ENCODE data around the gene CACNG4. TPM values are rescaled to one million over a fixed set of nuclear protein-coding genes. Genes with fewer than 3 reads are reported as not detected.
"Not testable (repeated sequence)": the region's sequence is repeated elsewhere in the genome, so short reads cannot be mapped to it uniquely, and the experiment has no call there.

Gene CACNG4
- total RNA-seq, 2 donors from 2014 or later = not detected

DNA sequence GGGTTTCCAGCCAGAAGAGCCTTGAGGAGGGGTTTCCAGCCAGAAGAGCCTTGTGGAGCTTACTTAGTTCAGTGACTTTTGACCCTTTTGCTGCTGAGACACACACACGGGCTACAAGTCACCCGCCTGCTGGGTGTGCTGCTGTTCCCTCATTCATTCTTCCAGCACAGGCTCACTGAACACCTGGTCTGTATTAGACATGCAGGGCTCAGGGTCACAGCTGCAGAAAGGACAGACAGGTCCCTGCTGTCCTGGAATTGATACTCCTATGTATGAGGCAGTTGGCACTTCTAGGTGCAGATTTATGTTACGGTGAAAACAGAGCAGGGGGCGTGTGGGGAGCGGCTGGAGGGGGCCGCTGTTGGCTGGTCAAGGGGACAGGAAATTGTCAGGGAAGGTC lies 6.8 kb downstream of the CACNG4 start:
- no peaks in the 10 kb centered on the region for H3K9me3 ChIP-seq (ENCODE audit: control insufficient read depth, low read length, poor library complexity, severe bottlenecking)
- Mint-ChIP-seq H3K27me3 (peaks cover 75% of the 10 kb centered on the region), H3K4me3 (no peak overlapping the region), H3K27ac (no peak overlapping the region), H3K4me1 (peaks cover 8% of the 10 kb centered on the region), H3K36me3 (ENCODE audit: low read depth) (peaks cover 8% of the 10 kb centered on the region)
- no peak for DNase-seq
- ATAC-seq = no peak

DNA sequence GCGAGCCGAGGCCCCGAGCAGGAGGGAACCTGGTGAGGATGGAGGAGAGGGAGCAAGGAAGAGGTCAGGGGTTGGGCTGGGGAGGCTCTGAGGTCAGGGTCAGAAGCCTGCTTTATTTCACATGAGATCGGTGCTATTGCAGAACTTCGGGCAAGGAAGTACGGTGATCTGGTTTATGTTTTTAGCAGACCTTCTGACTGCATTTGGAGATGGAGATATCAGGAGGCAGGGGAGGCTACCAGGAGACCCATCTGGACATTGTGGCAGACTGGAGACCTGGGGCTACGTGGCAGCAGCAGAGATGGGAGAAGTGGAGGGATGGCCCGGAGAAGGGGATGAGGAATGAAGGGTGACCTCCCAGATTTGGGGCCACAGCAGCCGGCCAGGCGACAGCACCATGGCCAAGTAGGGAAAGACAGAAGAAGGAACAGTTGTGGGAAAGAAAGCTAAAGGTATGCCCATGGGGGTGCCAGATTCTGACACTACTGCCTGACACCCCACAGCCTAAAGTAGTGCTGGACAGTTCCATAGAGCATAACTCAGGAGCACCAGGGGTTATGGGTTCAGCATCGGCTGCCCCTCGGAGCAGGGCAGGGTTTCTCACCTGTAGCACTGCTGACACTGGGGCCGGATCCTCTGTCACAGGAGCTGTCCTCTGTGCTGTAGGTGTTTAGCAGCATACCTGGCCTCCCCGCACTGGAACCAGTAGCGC lies 7.4 kb downstream of the CACNG4 start:
- Mint-ChIP-seq H3K36me3 (ENCODE audit: low read depth) (peaks cover 8% of the 10 kb centered on the region), H3K4me3 (no peak overlapping the region), H3K27me3 (peaks cover 75% of the 10 kb centered on the region), H3K4me1 (peaks cover 2% of the 10 kb centered on the region), H3K27ac (no peak overlapping the region)
- ATAC-seq (no peak), DNase-seq (no peak)
- no peaks in the 10 kb centered on the region for H3K9me3 ChIP-seq (ENCODE audit: control insufficient read depth, low read length, poor library complexity, severe bottlenecking)

DNA sequence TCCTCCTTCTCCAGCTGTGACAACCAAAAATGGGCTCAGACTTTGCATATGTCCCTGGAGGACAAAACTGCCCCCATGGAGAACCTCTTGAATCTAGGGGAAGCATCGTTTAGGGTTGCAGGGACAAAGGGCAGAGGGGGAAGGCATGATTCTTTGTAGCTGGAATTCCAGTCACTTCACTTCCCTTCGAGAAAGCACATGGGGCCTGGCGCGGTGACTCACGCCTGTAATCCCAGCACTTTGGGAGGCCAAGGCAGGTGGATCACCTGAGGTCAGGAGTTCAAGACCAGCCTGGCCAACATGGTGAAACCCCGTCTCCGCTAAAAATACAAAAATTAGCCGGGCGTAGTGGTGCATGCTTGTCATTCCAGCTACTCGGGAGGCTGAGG lies 7.9 kb downstream of the CACNG4 start:
- not testable (repeated sequence) for H3K4me3 Mint-ChIP-seq; H3K9me3 ChIP-seq (ENCODE audit: control insufficient read depth, low read length, poor library complexity, severe bottlenecking); H3K4me1 Mint-ChIP-seq; H3K36me3 Mint-ChIP-seq (ENCODE audit: low read depth); H3K27ac Mint-ChIP-seq; ATAC-seq; DNase-seq
- H3K27me3 Mint-ChIP-seq = peaks cover 75% of the 10 kb centered on the region

DNA sequence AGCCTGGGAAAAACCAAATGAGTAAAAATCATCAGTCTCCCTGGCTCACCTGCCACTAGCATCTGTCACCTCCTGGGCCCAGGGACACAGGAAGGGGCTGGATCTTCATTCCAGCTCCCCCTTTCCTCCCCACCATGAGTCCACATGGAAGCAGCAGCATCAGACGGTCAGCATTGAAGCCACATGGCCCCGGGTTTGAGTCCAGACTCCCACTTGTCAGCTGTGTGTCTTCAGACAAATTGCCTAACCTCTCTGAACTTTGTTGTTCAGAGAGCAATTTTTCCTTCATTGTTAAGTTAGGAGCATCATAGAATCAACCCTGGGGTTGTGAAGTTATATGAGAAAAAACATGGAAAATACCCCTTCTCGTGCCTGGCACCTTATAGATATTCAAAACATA lies 10.7 kb downstream of the CACNG4 start:
- Mint-ChIP-seq H3K27me3 (peaks cover 76% of the 10 kb centered on the region), H3K4me1 (peaks cover 2% of the 10 kb centered on the region), H3K27ac (no peak overlapping the region), H3K36me3 (ENCODE audit: low read depth) (peaks cover 4% of the 10 kb centered on the region), H3K4me3 (no peak overlapping the region)
- ATAC-seq (no peak), DNase-seq (no peak)
- no peaks in the 10 kb centered on the region for H3K9me3 ChIP-seq (ENCODE audit: control insufficient read depth, low read length, poor library complexity, severe bottlenecking)

DNA sequence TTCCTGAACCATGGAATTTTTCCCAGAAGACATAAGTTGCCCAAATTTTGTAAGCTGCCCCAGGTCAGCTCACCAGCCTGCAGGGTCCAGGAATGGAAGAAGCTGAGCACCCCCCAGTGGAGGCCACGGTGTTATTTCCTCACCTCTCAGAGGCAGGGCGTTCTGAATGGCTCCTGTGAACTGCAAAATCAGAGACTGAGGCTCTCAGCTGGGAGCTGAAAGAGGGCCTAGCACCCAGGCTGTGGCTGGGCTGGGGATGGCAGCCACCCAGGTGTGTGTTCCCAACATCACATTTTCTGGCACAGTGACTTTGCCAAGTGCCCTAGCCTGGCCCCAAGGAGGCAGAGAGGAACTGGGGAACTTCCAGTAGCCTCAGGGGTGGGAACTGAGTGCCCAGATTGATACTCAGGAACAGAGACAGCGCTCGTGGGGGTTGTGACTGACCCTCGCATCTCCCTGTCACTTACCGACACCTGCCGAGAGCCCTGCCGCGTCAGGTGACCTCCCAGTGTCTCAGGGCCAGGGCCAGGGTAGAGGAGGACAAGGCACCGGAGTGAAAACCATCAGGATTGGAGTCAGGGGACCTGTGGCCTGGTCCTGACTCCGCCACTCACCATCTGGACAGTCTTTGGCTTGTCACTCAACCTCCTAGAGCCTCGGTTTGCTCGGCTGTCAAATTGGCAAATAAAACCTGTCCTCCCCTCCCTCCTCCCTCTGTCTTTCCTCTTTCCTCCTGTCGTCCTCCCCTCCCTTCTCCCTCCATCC lies 11.3 kb downstream of the CACNG4 start:
- ATAC-seq = no peak
- Mint-ChIP-seq H3K4me3 (no peak overlapping the region), H3K27me3 (peaks cover 72% of the 10 kb centered on the region), H3K4me1 (peaks cover 2% of the 10 kb centered on the region), H3K27ac (no peak overlapping the region), H3K36me3 (ENCODE audit: low read depth) (peaks cover 4% of the 10 kb centered on the region)
- no peaks in the 10 kb centered on the region for H3K9me3 ChIP-seq (ENCODE audit: control insufficient read depth, low read length, poor library complexity, severe bottlenecking)
- DNase-seq = no peak

DNA sequence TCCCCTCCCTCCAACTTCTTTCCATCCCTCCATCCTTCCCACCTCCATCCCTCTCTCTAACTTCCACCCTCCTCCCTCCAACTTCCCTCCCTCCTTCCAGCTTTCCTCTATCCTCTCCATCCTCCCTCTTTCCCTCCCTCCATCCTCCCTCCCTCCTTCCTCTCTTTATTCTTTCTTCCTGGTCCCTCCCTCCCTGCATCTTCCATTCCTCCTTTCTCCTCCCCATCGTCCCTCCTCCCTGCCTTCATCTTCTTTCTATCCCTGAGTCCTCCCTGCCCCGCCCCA lies 11.8 kb downstream of the CACNG4 start:
- H3K27ac Mint-ChIP-seq = no peak overlapping the region
- H3K27me3 Mint-ChIP-seq = peaks cover 71% of the 10 kb centered on the region
- DNase-seq (no peak), ATAC-seq (no peak)
- H3K9me3 ChIP-seq (ENCODE audit: control insufficient read depth, low read length, poor library complexity, severe bottlenecking) = no peaks in the 10 kb centered on the region
- H3K4me1 Mint-ChIP-seq = peaks cover 2% of the 10 kb centered on the region
- no peak overlapping the region for H3K4me3 Mint-ChIP-seq
- peaks cover 3% of the 10 kb centered on the region for H3K36me3 Mint-ChIP-seq (ENCODE audit: low read depth)

DNA sequence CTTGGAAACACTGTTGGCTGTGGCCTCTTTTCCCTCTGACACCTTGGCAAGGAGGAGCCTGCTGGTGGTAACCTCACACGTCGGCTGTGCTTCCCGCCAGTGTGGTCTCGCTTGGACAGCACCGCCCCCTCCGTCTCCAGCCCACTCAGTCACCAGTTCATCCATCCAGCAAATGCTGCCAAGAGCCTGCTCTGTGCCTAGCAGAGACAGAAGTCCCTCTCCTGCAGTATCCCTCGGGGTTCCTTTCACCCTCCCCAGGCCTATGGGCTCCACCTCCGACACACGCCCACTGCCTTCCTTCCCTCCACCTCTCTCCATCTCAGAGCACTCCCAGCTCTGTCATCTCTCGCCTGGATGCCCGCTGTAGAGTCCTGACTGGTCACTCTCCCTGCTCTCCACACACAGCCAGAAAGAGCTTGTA lies 12.3 kb downstream of the CACNG4 start:
- no peak for ATAC-seq
- Mint-ChIP-seq H3K27me3 (peaks cover 69% of the 10 kb centered on the region), H3K36me3 (ENCODE audit: low read depth) (no peaks in the 10 kb centered on the region), H3K4me3 (no peak overlapping the region), H3K27ac (no peak overlapping the region), H3K4me1 (no peaks in the 10 kb centered on the region)
- DNase-seq = no peak
- no peaks in the 10 kb centered on the region for H3K9me3 ChIP-seq (ENCODE audit: control insufficient read depth, low read length, poor library complexity, severe bottlenecking)

DNA sequence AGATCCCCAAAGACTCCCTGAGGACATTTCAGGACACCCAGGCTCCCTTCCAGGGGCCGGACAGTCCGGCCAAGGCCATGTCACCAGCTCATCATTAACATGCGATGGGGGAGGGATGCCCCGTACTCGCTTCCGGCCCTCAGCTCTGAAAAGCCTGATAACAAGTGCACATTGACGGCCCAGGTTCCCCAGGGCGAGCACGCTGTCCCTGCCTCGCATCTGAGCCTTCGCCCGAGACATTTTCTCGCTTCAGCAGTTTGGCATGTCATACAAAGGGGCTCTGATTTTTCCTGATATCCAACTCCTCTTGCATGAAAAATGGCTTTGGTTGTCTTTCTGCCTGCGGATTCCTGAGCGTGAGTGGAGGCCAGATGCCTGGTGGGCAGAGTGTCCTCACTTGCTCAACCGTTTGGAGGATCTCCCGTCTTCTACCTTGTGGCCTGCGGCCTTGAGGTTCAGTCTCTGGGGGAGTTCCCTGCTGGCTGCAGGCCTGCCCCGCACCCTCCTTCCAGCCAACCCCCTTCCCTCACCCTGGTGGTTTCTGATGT lies 14.1 kb downstream of the CACNG4 start:
- H3K4me1 Mint-ChIP-seq = no peaks in the 10 kb centered on the region
- no peaks in the 10 kb centered on the region for H3K9me3 ChIP-seq (ENCODE audit: control insufficient read depth, low read length, poor library complexity, severe bottlenecking)
- H3K27me3 Mint-ChIP-seq = peaks cover 73% of the 10 kb centered on the region
- H3K27ac Mint-ChIP-seq = no peak overlapping the region
- DNase-seq (no peak), ATAC-seq (no peak)
- H3K36me3 Mint-ChIP-seq (ENCODE audit: low read depth) = no peaks in the 10 kb centered on the region
- H3K4me3 Mint-ChIP-seq = no peak overlapping the region

DNA sequence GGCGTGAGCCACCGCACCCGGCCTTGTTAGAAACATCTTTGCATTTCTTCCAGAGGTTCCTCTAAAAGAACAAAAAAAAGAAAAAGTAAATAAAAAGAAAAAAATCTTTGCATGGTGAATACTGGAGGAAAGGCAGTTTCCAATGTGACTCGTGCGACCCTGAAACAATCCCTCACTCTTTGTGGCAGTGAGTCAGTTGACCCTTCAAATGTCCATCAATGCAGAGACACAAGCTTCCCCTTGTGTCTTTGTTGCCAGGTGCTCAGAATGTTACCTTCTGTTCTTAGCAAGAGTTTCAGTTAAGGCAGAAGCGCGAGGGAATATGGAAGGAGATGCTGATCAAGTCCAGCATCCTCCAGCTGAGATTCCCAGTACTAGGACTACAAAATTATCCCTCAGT lies 16.4 kb downstream of the CACNG4 start:
- DNase-seq (no peak), ATAC-seq (no peak)
- Mint-ChIP-seq H3K4me3 (no peak overlapping the region), H3K27ac (no peak overlapping the region), H3K36me3 (ENCODE audit: low read depth) (peaks cover 3% of the 10 kb centered on the region), H3K4me1 (peaks cover 3% of the 10 kb centered on the region), H3K27me3 (peaks cover 77% of the 10 kb centered on the region)
- no peaks in the 10 kb centered on the region for H3K9me3 ChIP-seq (ENCODE audit: control insufficient read depth, low read length, poor library complexity, severe bottlenecking)

DNA sequence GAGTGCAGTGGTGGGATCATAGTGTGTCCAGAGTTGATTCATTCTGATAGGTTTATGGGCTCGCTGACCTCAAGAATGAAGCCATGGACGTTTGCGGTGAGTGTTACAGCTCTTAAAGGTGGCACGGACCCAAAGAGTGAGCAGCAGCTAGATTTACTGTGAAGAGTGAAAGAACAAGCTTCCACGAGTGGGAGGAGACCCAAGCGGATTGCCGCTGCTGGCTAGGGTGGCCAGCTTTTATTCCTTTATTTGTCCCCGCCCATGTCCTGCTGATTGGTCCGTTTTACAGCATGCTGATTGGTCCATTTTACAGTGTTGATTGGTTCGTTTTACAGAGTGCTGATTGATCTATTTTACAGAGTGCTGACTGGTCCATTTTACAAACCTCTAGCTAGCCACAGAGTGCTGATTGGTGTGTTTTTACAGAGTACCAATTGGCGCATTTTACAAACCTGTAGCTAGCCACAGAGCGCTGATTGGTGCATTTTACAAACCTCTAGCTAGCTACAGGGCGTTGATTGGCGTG lies 17.5 kb downstream of the CACNG4 start:
- Mint-ChIP-seq H3K36me3 (ENCODE audit: low read depth) (peaks cover 3% of the 10 kb centered on the region), H3K4me3 (no peak overlapping the region), H3K27me3 (peaks cover 78% of the 10 kb centered on the region), H3K4me1 (peaks cover 3% of the 10 kb centered on the region), H3K27ac (no peak overlapping the region)
- no peaks in the 10 kb centered on the region for H3K9me3 ChIP-seq (ENCODE audit: control insufficient read depth, low read length, poor library complexity, severe bottlenecking)
- no peak for DNase-seq
- ATAC-seq = no peak

DNA sequence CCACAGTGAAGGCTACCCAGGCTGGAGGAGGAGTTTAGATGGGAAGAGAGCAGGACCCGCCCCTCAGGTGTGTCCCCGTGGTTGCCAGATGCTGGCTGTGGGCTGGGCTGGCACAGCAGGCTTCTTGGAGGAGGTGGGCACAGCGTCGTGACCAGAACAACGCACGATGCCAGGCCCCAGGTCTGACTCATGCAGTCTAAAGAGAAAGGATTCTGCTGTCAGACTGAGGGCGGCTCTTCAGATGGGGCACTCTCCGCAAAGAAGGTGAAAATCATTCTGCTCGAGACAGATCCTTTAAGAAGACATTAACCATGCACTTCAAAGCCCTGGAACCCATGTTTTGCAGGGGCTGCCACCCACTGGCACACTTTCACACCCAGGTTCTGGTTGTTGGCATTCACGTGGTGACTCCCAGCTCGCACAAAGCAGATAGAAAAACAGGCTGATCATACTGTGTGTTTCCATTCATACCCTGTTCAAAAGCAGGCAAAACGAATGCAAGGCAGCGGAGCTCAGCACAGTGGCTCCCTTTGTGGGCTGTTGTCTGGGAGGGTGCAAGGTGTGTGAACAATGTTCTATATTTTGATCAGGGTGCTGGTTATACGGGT lies 19.0 kb downstream of the CACNG4 start:
- DNase-seq = no peak
- Mint-ChIP-seq H3K27me3 (peaks cover 78% of the 10 kb centered on the region), H3K4me3 (no peak overlapping the region), H3K4me1 (peaks cover 3% of the 10 kb centered on the region), H3K27ac (no peak overlapping the region), H3K36me3 (ENCODE audit: low read depth) (peaks cover 3% of the 10 kb centered on the region)
- no peak for ATAC-seq
- no peaks in the 10 kb centered on the region for H3K9me3 ChIP-seq (ENCODE audit: control insufficient read depth, low read length, poor library complexity, severe bottlenecking)

DNA sequence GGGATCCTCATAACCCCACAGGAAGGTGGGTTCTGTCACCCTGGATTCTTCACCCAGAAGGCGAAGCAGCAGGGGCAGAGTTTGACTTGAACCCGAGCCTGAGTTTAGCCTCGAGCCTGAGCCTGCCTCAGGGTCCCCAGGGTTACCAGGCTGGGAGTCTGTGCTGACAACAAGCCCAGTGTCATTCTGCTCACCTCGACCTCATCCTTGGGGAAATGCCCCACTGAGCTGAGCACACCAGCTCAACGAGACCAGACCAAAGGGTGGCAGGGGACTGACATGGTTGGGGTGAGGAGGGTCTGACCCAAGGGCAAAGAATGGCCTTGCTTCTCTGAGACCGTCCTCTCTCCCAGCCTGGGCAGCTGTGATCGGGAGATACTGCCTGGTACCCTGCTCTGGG lies 20.2 kb downstream of the CACNG4 start:
- Mint-ChIP-seq H3K27me3 (peaks cover 81% of the 10 kb centered on the region), H3K4me3 (no peak overlapping the region), H3K36me3 (ENCODE audit: low read depth) (peaks cover 3% of the 10 kb centered on the region), H3K27ac (no peak overlapping the region), H3K4me1 (peaks cover 3% of the 10 kb centered on the region)
- H3K9me3 ChIP-seq (ENCODE audit: control insufficient read depth, low read length, poor library complexity, severe bottlenecking) = no peaks in the 10 kb centered on the region
- ATAC-seq = no peak
- DNase-seq = no peak

Data from T-helper 17 cell (primary cell).